ENCODE results near the gene TNFRSF25. TPM values are rescaled to one million over a fixed set of nuclear protein-coding genes. Genes with fewer than 3 reads are reported as not detected.

Gene TNFRSF25
- polyA plus RNA-seq, 2 of the 4 experiments (the other 2 are of a cell fraction): 0.65 to 3.4 TPM

GRCh38 chr1:6421266-6421665 is 44.7 kb downstream of the TNFRSF25 start:
- ATAC-seq (no peak), DNase-seq (ENCODE audit: low read depth in 1 of 2, low spot score in 1 of 2) (no peak), FAIRE-seq (no peak)
- Histone ChIP-seq H3K4me3 (no peak overlapping the region), H3K27ac (no peak overlapping the region), H3K9me3 (no peaks in the 10 kb centered on the region), H3K4me1 (peaks cover 17% of the 10 kb centered on the region), H3K4me2 (no peak overlapping the region)
- TF ChIP-seq JUNB (IDR thresholded peaks at IDR 0.05): no peak
- TF ChIP-seq RNF2 (IDR thresholded peaks at IDR 0.05; ENCODE audit: borderline replicate concordance, low read depth): no peak
- no peak for TF ChIP-seq E2F6 (IDR thresholded peaks at IDR 0.05; ENCODE audit: borderline replicate concordance, low read depth)
- no peak for TF ChIP-seq FOXS1 (CRISPR knock-in tag; IDR thresholded peaks at IDR 0.05)
- no peak for TF ChIP-seq BCL3 (IDR thresholded peaks at IDR 0.05)
- 73% methylated on average over 4 of the region's 4 CpGs for WGBS (ENCODE audit: missing lambda C conversion rate)
- POLR2A ChIA-PET: no interaction called here
- CTCF ChIA-PET: interaction anchor here (1.3 to 6.8 kb wide), 4 partner anchors 16 to 72 kb away, joined by 3 to 96 read pairs (median 28); no protein-coding TSS in a partner anchor

GRCh38 chr1:6420454-6421042 is 45.4 kb downstream of the TNFRSF25 start:
- ATAC-seq (no peak), DNase-seq (ENCODE audit: low read depth in 1 of 2, low spot score in 1 of 2) (no peak), FAIRE-seq (no peak)
- WGBS (ENCODE audit: missing lambda C conversion rate): 89% methylated on average over 12 of the region's 44 CpGs
- Histone ChIP-seq H3K27ac (no peak overlapping the region; a peak in 1 of 6 replicates), H3K4me1 (peaks cover 20% of the 10 kb centered on the region), H3K4me2 (peak overlapping the region; percentile 98), H3K9me3 (no peaks in the 10 kb centered on the region), H3K4me3 (no peak overlapping the region)
- ChIA-PET CTCF (interaction anchor here (0.6 to 6.8 kb wide), 8 partner anchors 10 to 239 kb away, joined by 3 to 96 read pairs (median 6); no protein-coding TSS in a partner anchor), POLR2A (no interaction called here)
- no peak for TF ChIP-seq MAZ (IDR thresholded peaks at IDR 0.05; ENCODE audit: borderline replicate concordance, low read depth, low read length)
- no peak for TF ChIP-seq RARB (CRISPR knock-in tag; IDR thresholded peaks at IDR 0.05)
- TF ChIP-seq EHMT2 (IDR thresholded peaks at IDR 0.05; ENCODE audit: low read depth): no peak
- no peak for TF ChIP-seq PHF8 (IDR thresholded peaks at IDR 0.05; ENCODE audit: borderline replicate concordance, low read depth)
- TF ChIP-seq CEBPB (IDR thresholded peaks at IDR 0.05): no peak
- no peak for TF ChIP-seq RCOR1 (IDR thresholded peaks at IDR 0.05; ENCODE audit: low read depth, low read length)
- no peak for TF ChIP-seq POLR2AphosphoS2 (conservative IDR thresholded peaks at IDR 0.05; ENCODE audit: low read length)
- no peak for TF ChIP-seq EP300 (IDR thresholded peaks at IDR 0.05)
- TF ChIP-seq MAFK (IDR thresholded peaks at IDR 0.05; ENCODE audit: partially characterized antibody): no peak
- TF ChIP-seq HMGXB4 (CRISPR knock-in tag; IDR thresholded peaks at IDR 0.05; ENCODE audit: borderline replicate concordance): no peak

- Histone ChIP-seq H3K4me3 (peak within 1 kb of the TSS; percentile 52), H3K9me3 (no peaks in the 10 kb centered on the region), H3K27ac (peak within 1 kb of the TSS; percentile 57 to 82; a peak in 5 of 6 replicates), H3K4me1 (peaks cover 27% of the 10 kb centered on the region), H3K4me2 (peak within 1 kb of the TSS; percentile 98)
- ChIA-PET CTCF (interaction anchor here (0.6 to 6.8 kb wide), 9 partner anchors 10 to 238 kb away, joined by 3 to 96 read pairs (median 4); no protein-coding TSS in a partner anchor), POLR2A (no interaction called here)
- WGBS (ENCODE audit: missing lambda C conversion rate): no CpG with 5 or more reads among the region's 62 CpGs
- no peak for FAIRE-seq
- no peak for TF ChIP-seq HEYL (CRISPR knock-in tag; IDR thresholded peaks at IDR 0.05)
- no peak for TF ChIP-seq HOXB5 (CRISPR knock-in tag; IDR thresholded peaks at IDR 0.05)
- TF ChIP-seq POLR2A (IDR thresholded peaks at IDR 0.05; ENCODE audit: low read length): peak; percentile 47
- TF ChIP-seq MAZ (IDR thresholded peaks at IDR 0.05; ENCODE audit: borderline replicate concordance, low read depth, low read length): no peak
- DNase-seq (ENCODE audit: low read depth in 1 of 2, low spot score in 1 of 2): no peak
- peak; percentile 36 to 59; a peak in 4 of 6 replicates for ATAC-seq
Observed at GRCh38 chr1:6419804-6420453, 46.0 kb downstream of the TNFRSF25 start, which contains the start of gene HES2. Gene HES2 (minus strand): TSS chr1:6419919. CDS start chr1:6419820, 99 bp downstream.
